Prostate gland (tissue), 2 donors: Measurements from ENCODE around the gene PRKRIP1. TPM values are rescaled to one million over a fixed set of nuclear protein-coding genes. Genes with fewer than 3 reads are reported as not detected.
A peak's percentile ranks its signal among the peaks of the same experiment; 100 is the strongest.

Source experiments
- DNase-seq: peaks from one replicate; pipeline ENCODE4 v3.0.0-alpha.2; 2019; ENCODE audit warnings: low spot score
- H3K27ac ChIP-seq, 2 donors: fragments of 200-600 bp; sonication (generic); 2 replicates each; pipeline ENCODE4 v1.5.1; 2017 to 2019
- H3K27me3 ChIP-seq: fragments of 200-600 bp; sonication (generic); replicated peaks from 2 replicates; pipeline ENCODE4 v1.5.1; 2019; ENCODE audit not compliant: insufficient read depth
- H3K36me3 ChIP-seq, 2 donors: fragments of 200-600 bp; sonication (generic); 1 replicate in 1 of 2; 2 replicates in 1 of 2; pipeline versions ENCODE4 v1.5.1 to v1.8.1; 2017 to 2019
- H3K4me1 ChIP-seq: fragments of 200-600 bp; sonication (generic); replicated peaks from 2 replicates; pipeline ENCODE4 v1.5.1; 2019
- H3K4me3 ChIP-seq, 2 donors: fragments of 200-600 bp; sonication (generic); 2 replicates each; pipeline ENCODE4 v1.5.1; 2017 to 2019
- H3K9me3 ChIP-seq: fragments of 200-600 bp; sonication (generic); 2 replicates; pipeline ENCODE4 v1.5.1; 2017
- CTCF ChIP-seq, 4 experiments: fragments of 200-600 bp in 2 of 4; fragments of 450-650 bp in 2 of 4; sonication (generic) in 2 of 4; IDR thresholded peaks; 1 replicate in 3 of 4; 2 replicates in 1 of 4; pipeline ENCODE4 v1.5.1; 2016 to 2019; ENCODE audit warnings: antibody characterized with exemption in 4 of 4, mild to moderate bottlenecking in 2 of 4, moderate library complexity in 2 of 4
- POLR2A ChIP-seq: fragments of 450-650 bp; IDR thresholded peaks from one replicate; pipeline ENCODE4 v1.6.1; 2016; ENCODE audit warnings: antibody characterized with exemption, mild to moderate bottlenecking
- POLR2AphosphoS5 ChIP-seq: sonication (generic); formaldehyde crosslinking; IDR thresholded peaks from one replicate; pipeline ENCODE4 v1.6.1; 2017; ENCODE audit warnings: antibody characterized with exemption
- whole genome bisulfite sequencing: methylation state at CpG from one replicate; pipeline ENCODE4 v1.1.5; 2018; 5-methylcytosine and 5-hydroxymethylcytosine counted together
- intact Hi-C: fragments of 100-400 bp; cut with DNase I; formaldehyde crosslinking; loops from one replicate; pipeline ENCODE4 v1.14.2; 2022
- total RNA-seq, 2 donors: library from RNA; depleted of rRNA; stranded (reverse); fragments of >200 nt; gene quantifications; one replicate each; pipeline ENCODE4 v1.1.0, GENCODE V29; 2016

Gene PRKRIP1
- total RNA-seq, 2 donors from 2014 or later = 31.6 to 50.1 TPM

GRCh38 chr7:102426268-102427018 is 30.3 kb downstream of the PRKRIP1 start:
- WGBS = 76% methylated on average over 16 of the region's 16 CpGs
- H3K27ac ChIP-seq = no peak overlapping the region

DNA sequence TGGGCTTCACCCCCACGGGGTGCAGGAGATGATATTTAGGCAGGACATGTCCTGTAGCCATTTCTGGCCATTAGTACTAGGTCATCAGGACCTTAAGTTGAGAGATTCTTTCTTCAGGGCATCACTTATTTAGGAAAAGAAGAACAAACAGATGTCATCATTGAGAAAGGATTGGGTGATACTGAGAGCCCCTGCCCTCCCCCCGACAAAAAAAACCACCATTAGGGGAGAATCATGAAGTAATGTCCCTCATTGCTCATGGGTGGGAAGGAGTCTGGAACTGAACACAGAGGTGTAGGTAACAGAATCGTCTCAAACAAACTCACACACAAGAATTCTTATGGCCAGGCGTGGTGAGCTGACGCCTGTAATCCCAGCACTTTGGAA is 30.8 kb downstream of the PRKRIP1 start:
- Histone ChIP-seq H3K4me3 (no peak overlapping the region), H3K36me3 (no peaks in the 10 kb centered on the region), H3K27ac (no peak overlapping the region), H3K27me3 (no peaks in the 10 kb centered on the region), H3K9me3 (no peaks in the 10 kb centered on the region), H3K4me1 (peaks cover 2% of the 10 kb centered on the region)
- intact Hi-C loops = no loop called here
- DNase-seq = no peak
- TF ChIP-seq CTCF (IDR thresholded peaks at IDR 0.05) (no peak), POLR2AphosphoS5 (no peak), POLR2A (no peak)
- WGBS = 91% methylated on average over 5 of the region's 5 CpGs

More at GRCh38 chr7:102426268-102427018, 30.3 kb downstream of the PRKRIP1 start:
- Histone ChIP-seq H3K4me1 (peaks cover 2% of the 10 kb centered on the region), H3K36me3 (no peaks in the 10 kb centered on the region), H3K27me3 (no peaks in the 10 kb centered on the region), H3K9me3 (no peaks in the 10 kb centered on the region), H3K4me3 (no peak overlapping the region)
- no peak for TF ChIP-seq POLR2A
- no peak for TF ChIP-seq CTCF (IDR thresholded peaks at IDR 0.05)
- no peak for TF ChIP-seq POLR2AphosphoS5
- intact Hi-C loops = no loop called here
- no peak for DNase-seq

- no peaks in the 10 kb centered on the region for H3K9me3 ChIP-seq
- no peak for TF ChIP-seq POLR2AphosphoS5
- TF ChIP-seq POLR2A = no peak
- no peak for TF ChIP-seq CTCF (IDR thresholded peaks at IDR 0.05)
- no peak overlapping the region for H3K4me3 ChIP-seq
- intact Hi-C loops = no loop called here
- 91% methylated on average over 10 of the region's 10 CpGs for WGBS
- no peaks in the 10 kb centered on the region for H3K36me3 ChIP-seq
- peaks cover 2% of the 10 kb centered on the region for H3K4me1 ChIP-seq
- DNase-seq = no peak
- no peak overlapping the region for H3K27ac ChIP-seq
- no peaks in the 10 kb centered on the region for H3K27me3 ChIP-seq
Measured at GRCh38 chr7:102429141-102429899, 33.2 kb downstream of the PRKRIP1 start.

- Histone ChIP-seq H3K4me3 (no peak overlapping the region), H3K36me3 (no peaks in the 10 kb centered on the region), H3K4me1 (peaks cover 2% of the 10 kb centered on the region), H3K9me3 (no peaks in the 10 kb centered on the region), H3K27ac (peak overlapping the region; percentile 84), H3K27me3 (no peaks in the 10 kb centered on the region)
- 2% methylated on average over 14 of the region's 17 CpGs for WGBS
- TF ChIP-seq CTCF (IDR thresholded peaks at IDR 0.05) (no peak), POLR2AphosphoS5 (peak; percentile 79), POLR2A (peak; percentile 26)
- DNase-seq = peak; percentile 58
- intact Hi-C loops = no loop called here
Measured at GRCh38 chr7:102431617-102432298, 35.6 kb downstream of the PRKRIP1 start.
